GM19395 (cell line): ENCODE data around the gene FHIP2A.
"Not testable (repeated sequence)": the region's sequence is repeated elsewhere in the genome, so short reads cannot be mapped to it uniquely, and the experiment has no call there.

Experiments
- ATAC-seq: cut with Tn5 transposase; IDR thresholded peaks from one replicate; pipeline ENCODE4 v1.9.1; 2021; ENCODE audit warnings: mild to moderate bottlenecking, moderate library complexity; ENCODE audit not compliant: unreplicated experiment

Gene FHIP2A

GRCh38 chr10:114816308-114816707 is 5.3 kb upstream of the FHIP2A start:
- ATAC-seq: no peak

GRCh38 chr10:114819322-114819721 is 2.3 kb upstream of the FHIP2A start:
- ATAC-seq: no peak

GRCh38 chr10:114821915-114822443 is 399 bp downstream of the FHIP2A start:
- ATAC-seq: peak; percentile 40

GRCh38 chr10:114822444-114823076 is 980 bp downstream of the FHIP2A start:
- ATAC-seq: peak; percentile 29

- no peak for ATAC-seq
Observed at GRCh38 chr10:114823077-114823463, 1.5 kb downstream of the FHIP2A start.

- no peak for ATAC-seq
Observed at GRCh38 chr10:114824391-114824790, 2.8 kb downstream of the FHIP2A start.

- peak; percentile 64 for ATAC-seq
Observed at GRCh38 chr10:114825513-114826253, 4.1 kb downstream of the FHIP2A start.

- no peak for ATAC-seq
Observed at GRCh38 chr10:114829160-114829909, 7.8 kb downstream of the FHIP2A start.

- no peak for ATAC-seq
Observed at GRCh38 chr10:114831186-114831867, 9.7 kb downstream of the FHIP2A start.

GRCh38 chr10:114837690-114838089 is 16.1 kb downstream of the FHIP2A start:
- ATAC-seq: no peak

GRCh38 chr10:114839901-114840300 is 18.3 kb downstream of the FHIP2A start:
- no peak for ATAC-seq

GRCh38 chr10:114845978-114846693 is 24.6 kb downstream of the FHIP2A start:
- no peak for ATAC-seq

GRCh38 chr10:114847517-114847916 is 25.9 kb downstream of the FHIP2A start:
- not testable (repeated sequence) for ATAC-seq

- no peak for ATAC-seq
Observed at GRCh38 chr10:114849674-114850073, 28.1 kb downstream of the FHIP2A start.

GRCh38 chr10:114850126-114850525 is 28.5 kb downstream of the FHIP2A start:
- ATAC-seq: no peak

- ATAC-seq: no peak
Observed at GRCh38 chr10:114851336-114851735, 29.8 kb downstream of the FHIP2A start.

- ATAC-seq: no peak
Observed at GRCh38 chr10:114852197-114852596, 30.6 kb downstream of the FHIP2A start.

GRCh38 chr10:114854906-114855305 is 33.3 kb downstream of the FHIP2A start:
- no peak for ATAC-seq

GRCh38 chr10:114855776-114856543 is 34.4 kb downstream of the FHIP2A start:
- ATAC-seq: no peak
